Dermis microvascular lymphatic vessel endothelial cell (primary cell): Measurements from ENCODE around the gene PPP2R2D. TPM values are rescaled to one million over a fixed set of nuclear protein-coding genes. Genes with fewer than 3 reads are reported as not detected.

ENCODE experiments used
- DNase-seq, 2 donors: peaks; one replicate each; pipeline versions ENCODE4 v3.0.0 to v3.0.0-alpha.2; 2010; ENCODE audit warnings: low read depth in 2 of 2
- total RNA-seq: library from RNA; depleted of rRNA; stranded (reverse); fragments of >200 nt; gene quantifications from 2 replicates; pipeline ENCODE4 v1.2.1, GENCODE V29; 2014

Gene PPP2R2D
- total RNA-seq, 1 donor from 2014 or later, result 21.3 TPM

GRCh38 chr10:131888186-131888604 is 12.6 kb upstream of the PPP2R2D start:
- DNase-seq, result peak in 1 of 2 donors; percentile 34

GRCh38 chr10:131889755-131890154 is 11.1 kb upstream of the PPP2R2D start:
- no peak for DNase-seq

- DNase-seq, result no peak
Observed at GRCh38 chr10:131890276-131891195, 10.3 kb upstream of the PPP2R2D start.

GRCh38 chr10:131891196-131891928 is 9.4 kb upstream of the PPP2R2D start:
- no peak for DNase-seq

GRCh38 chr10:131891929-131892805 is 8.6 kb upstream of the PPP2R2D start:
- DNase-seq, result no peak

GRCh38 chr10:131892806-131893675 is 7.8 kb upstream of the PPP2R2D start:
- DNase-seq, result no peak

- DNase-seq, result no peak
Observed at GRCh38 chr10:131895116-131895515, 5.7 kb upstream of the PPP2R2D start.

GRCh38 chr10:131896403-131896802 is 4.4 kb upstream of the PPP2R2D start:
- DNase-seq, result no peak

GRCh38 chr10:131897297-131897899 is 3.4 kb upstream of the PPP2R2D start:
- DNase-seq, result no peak

- no peak for DNase-seq
Observed at GRCh38 chr10:131898061-131898460, 2.7 kb upstream of the PPP2R2D start.

- no peak for DNase-seq
Observed at GRCh38 chr10:131898713-131899112, 2.1 kb upstream of the PPP2R2D start.

- no peak for DNase-seq
Observed at GRCh38 chr10:131899116-131899690, 1.6 kb upstream of the PPP2R2D start.

GRCh38 chr10:131899695-131900349 is 986 bp upstream of the PPP2R2D start:
- DNase-seq, result no peak

- peak in 1 of 2 donors; percentile 43 for DNase-seq
Observed at GRCh38 chr10:131901181-131901829, 497 bp downstream of the PPP2R2D start.

GRCh38 chr10:131902211-131902610 is 1.4 kb downstream of the PPP2R2D start:
- no peak for DNase-seq

GRCh38 chr10:131902691-131903090 is 1.9 kb downstream of the PPP2R2D start:
- DNase-seq, result no peak

- no peak for DNase-seq
Observed at GRCh38 chr10:131905267-131905571, 4.4 kb downstream of the PPP2R2D start.

- no peak for DNase-seq
Observed at GRCh38 chr10:131905603-131906268, 4.9 kb downstream of the PPP2R2D start.
